Erythroblast (primary cell): Measurements from ENCODE around the gene KRI1.
"Not testable (repeated sequence)": the region's sequence is repeated elsewhere in the genome, so short reads cannot be mapped to it uniquely, and the experiment has no call there.

ENCODE experiments used
- GATA1 ChIP-seq: IDR thresholded peaks from 2 replicates; pipeline ENCODE4 v1.6.1; 2011; ENCODE audit warnings: low read depth, mild to moderate bottlenecking, control low read depth, low read length, moderate library complexity
- POLR2A ChIP-seq: IDR thresholded peaks from 2 replicates; pipeline ENCODE4 v1.6.1; 2011; ENCODE audit warnings: mild to moderate bottlenecking, low read length

- TF ChIP-seq POLR2A, GATA1: not testable (repeated sequence)
Measured at GRCh38 chr19:10539016-10539415, 26.8 kb downstream of the KRI1 start.
